Amniotic stem cell (primary cell): ENCODE results near the gene NDUFA13.

Experiments
- DNase-seq: peaks from one replicate; lab custom pipeline; 2025; lab: John Stamatoyannopoulos, UW

NDUFA13 gene

GRCh38 chr19:19571071-19571786 is 55.2 kb downstream of the NDUFA13 start:
- no peak for DNase-seq

DNA sequence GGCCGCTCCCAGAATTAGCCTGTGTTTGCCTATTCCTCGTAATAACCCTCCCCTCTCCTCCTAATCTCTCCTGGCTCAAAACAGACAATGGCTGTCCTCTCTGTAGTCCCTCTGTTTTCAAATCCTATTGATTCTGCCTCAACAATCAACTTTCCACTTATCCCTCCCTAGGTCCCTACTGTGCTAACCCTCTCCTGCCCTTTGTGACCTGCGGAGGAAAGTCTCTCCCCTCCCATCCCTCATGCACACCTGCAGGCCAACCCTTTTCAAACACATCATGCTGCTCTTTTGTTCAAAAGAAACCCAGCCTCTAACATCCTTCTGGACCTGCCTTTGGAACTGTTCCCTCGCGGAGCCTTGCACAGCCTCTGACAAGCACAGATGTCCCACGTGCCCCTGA is 59.4 kb downstream of the NDUFA13 start:
- DNase-seq, result no peak
